HG03045 (cell line): ENCODE measurements around the gene DUSP16.
"Not testable (repeated sequence)": the region's sequence is repeated elsewhere in the genome, so short reads cannot be mapped to it uniquely, and the experiment has no call there.

ENCODE experiments used
- ATAC-seq: cut with Tn5 transposase; IDR thresholded peaks from one replicate; pipeline ENCODE4 v1.9.1; 2021; ENCODE audit warnings: mild to moderate bottlenecking, moderate library complexity; ENCODE audit not compliant: unreplicated experiment

Gene DUSP16, protein sequence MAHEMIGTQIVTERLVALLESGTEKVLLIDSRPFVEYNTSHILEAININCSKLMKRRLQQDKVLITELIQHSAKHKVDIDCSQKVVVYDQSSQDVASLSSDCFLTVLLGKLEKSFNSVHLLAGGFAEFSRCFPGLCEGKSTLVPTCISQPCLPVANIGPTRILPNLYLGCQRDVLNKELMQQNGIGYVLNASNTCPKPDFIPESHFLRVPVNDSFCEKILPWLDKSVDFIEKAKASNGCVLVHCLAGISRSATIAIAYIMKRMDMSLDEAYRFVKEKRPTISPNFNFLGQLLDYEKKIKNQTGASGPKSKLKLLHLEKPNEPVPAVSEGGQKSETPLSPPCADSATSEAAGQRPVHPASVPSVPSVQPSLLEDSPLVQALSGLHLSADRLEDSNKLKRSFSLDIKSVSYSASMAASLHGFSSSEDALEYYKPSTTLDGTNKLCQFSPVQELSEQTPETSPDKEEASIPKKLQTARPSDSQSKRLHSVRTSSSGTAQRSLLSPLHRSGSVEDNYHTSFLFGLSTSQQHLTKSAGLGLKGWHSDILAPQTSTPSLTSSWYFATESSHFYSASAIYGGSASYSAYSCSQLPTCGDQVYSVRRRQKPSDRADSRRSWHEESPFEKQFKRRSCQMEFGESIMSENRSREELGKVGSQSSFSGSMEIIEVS

DNA sequence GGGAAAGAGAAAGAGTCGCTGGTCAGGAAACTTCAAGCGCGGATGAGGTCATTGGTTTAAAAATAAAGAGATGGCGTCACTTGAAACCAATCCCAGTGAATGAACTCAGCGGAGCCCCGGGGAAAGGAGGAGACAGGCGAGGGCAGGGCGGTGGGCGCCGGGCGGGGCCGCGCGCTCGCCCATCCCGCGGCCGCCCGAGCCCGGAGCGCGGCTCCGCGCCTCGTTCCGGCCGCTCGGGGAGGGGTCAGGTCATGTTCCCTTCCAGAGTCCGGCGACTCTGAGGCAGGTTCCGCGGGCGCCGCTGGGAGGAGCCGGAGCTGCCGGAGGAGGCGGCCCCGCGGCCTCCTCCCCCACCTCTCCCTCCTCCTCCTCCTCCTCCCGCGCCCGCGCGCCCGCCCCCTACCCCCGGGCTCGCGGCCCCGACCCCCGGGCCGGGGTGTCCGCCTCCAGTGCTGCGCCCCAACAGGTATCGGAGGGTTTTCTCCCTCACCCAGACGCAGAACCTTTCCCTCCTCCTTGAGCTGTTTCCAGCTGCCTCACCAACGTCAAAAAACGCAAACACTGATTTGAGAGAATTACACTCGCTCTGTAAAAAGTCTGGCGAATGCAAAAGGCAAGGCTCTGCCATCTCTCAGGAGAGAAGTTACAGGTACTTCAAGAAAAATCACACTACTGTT lies at the start of gene DUSP16:
Gene DUSP16 (minus strand): TSS at position 279 of the 677 bp plus-strand sequence. CDS start 41,765 bp downstream, outside the sequence.
- peak; percentile 82 for ATAC-seq

DNA sequence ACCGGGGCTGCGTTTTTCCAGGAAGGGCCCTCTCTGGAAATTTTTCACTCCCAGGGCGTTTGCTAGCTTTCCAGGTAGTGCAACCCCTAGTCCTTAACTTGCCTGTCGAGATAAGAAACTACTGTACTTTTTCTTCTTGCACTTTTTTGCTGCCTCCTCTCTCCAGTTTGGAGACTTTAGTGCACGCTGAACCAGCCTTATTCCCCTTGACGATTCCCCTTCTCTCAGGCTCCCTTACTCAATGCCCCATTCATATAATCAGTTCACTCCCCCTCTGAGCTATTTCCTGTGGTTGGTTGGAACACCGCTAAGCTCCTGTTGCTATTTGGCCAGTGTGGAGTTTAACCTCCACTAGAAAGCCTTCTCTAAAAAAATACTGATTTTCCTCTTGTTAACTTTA lies 49.7 kb upstream of the DUSP16 start:
- ATAC-seq, result no peak

DNA sequence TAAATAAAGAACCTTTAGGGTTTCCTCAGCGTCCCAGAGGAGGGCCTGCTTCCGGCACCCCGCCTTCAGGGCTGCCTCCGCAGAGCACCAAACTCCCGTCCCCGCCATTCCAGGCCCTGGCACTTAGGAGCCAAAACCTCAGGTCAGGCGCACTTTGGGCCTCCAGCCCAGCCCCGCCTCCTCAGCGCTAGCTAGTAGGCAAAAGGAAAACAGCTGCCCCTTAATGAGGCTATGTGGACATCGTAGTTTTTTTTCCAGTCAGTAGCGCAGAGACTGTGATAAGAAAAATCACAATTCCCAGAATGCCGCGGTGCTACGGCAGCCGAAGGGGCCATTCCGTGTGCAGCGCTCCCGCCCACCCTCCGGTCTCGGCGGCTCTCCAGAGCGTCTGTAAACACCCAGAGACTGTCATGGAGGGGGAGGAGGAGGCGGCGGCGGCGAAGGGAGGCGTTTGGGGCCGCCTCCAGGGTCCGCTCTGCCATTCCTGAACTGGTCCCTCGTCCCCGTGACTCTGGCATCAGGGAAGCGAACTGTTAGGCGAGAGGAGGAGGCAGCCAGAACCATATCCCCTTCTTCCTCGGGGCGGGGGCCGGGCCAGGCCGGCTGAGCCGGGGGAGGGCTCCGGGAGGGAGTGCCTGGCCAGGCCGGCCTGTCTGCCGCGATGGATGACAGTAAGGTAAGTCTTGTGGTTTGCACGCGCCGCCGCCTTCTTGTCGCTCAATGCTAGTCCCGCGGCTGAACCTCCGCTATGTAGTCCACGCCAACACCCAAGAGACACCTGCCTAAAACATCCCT lies 49.0 kb upstream of the DUSP16 start, which contains the start of gene CREBL2:
Gene CREBL2 (plus strand): TSS at position 365 of the 795 bp plus-strand sequence. CDS start 297 bp downstream, at position 662.
- ATAC-seq, result peak; percentile 83

DNA sequence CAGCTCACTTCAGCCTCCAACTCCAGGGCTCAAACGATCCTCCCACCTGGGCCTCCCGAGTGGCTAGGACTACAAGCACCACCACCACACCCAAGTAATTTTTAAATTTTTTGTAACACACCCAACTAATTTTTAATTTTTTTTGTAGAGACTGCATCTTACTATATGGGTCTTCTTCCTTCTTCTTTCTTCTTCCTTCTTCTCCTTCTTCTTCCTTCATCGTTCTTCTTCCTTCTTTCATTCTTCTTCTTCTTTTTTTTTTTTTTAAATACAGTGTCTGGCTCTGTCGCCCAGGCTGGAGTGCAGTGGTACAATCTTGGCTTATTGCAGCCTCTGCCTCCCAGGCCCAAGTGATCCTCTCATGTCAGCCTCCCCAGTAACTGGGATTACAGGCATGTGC lies 48.0 kb upstream of the DUSP16 start:
- ATAC-seq, result no peak

DNA sequence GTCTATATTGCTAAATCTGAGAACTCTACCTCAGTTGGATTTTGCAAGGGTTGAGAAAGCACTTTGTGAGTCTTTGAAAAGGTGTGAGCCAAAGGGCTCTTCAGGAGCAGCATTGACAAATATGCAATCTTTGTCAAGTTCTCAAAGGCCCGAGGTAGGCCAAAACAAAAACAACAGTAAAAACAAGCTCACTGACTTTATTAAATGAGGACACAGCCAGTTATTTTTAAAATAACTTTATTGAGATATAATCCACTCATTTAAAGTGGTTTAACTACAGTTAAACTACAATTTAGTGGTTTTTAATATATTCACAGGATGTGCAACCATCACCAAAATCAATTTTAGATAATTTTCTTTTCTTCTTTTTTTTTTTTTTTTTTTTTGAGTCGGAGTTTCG lies 47.0 kb upstream of the DUSP16 start:
- ATAC-seq, result no peak

DNA sequence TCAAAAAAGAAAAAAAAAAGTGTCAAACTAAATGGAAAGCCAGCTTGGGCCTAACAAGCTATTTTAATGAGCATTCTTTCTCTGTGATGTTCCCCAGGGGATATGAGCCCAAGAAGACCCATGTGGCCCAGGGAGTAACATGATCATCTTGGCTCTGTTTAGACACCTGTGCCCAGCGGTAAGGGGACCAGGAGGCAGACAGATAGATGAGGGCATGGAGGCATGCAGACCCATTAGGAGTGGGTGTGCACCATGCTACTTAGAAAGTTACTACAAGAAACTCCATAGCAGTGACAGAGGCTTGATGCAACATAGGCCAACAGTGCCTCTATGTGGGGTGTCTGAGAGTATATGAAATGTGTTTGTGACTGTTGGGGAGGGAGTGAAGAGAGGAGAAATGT lies 45.9 kb upstream of the DUSP16 start:
- ATAC-seq, result no peak

DNA sequence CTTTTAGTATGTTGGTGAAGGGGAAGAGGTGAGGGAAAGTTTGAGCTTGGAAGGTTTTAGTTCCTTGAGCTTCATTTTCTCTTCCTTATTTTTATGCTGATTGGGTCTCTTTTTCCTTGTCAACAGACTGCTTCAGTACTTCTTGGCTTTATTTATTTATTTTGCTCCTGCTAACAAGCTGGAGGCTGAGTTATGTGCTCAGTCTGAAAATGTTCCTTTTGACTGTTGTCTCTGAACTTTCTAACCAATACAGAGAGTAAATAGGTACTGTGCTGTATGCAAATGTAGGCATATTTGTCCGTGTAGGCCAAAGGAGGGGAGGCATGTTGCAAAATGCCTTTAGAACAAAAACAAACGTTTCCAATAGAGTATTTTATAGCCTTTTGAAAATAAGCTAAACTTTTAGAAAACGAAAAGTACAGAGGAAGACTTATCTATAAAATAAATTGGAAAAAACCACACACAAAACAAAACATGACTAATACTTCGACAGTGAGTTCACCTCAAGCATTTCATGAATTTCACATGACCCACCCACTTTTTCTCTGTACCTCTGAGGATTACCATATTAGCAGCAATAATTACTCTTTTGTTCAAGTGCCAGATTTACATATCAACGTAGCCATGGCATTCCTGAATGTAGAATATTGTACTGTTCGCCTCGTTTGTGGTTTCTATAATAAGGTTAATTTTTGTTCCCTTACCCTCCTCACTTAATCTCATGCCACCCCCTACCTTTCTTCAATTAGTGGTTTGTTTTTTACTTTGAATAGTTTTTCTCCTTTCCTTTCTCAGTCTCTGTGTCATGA lies 44.3 kb upstream of the DUSP16 start:
- ATAC-seq, result peak; percentile 38

DNA sequence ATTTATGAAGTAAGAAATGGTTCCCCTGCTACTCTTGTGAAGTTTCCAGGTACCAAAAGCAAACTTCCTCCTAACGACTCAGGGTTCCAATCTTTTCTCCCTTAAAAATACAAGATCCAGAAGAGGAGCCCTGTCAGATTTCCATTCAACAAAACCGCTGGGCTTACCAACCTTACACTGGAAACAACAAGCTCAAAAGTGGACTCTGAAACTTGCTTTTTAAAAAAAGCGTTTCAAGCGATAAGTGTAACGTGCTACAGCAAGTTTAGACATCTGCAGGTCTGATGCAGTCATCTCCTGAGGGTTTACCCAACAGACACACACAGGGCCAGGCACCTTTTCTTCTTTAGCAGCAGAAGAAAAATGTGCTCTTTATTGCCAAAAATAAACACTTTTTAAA lies 42.1 kb upstream of the DUSP16 start:
- ATAC-seq, result no peak

DNA sequence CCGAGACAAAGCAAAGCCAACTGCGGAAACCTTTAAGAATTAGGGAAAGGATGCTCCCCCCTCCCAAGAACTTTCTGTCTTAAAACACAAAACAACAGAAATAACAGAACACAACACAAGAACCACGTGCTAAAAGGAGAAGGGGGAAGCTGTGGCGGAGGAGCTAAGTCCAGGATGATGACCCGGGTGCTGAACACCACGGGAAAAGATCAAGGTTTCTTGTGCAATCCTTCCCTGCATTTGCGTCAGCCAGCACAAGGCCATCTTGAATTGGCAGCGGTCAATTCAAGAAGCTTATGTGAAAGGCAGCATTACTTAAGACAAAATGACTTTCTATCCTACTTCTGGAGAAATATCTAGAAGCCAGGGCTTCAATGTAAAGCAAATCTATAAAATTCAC lies 38.0 kb upstream of the DUSP16 start:
- no peak for ATAC-seq

DNA sequence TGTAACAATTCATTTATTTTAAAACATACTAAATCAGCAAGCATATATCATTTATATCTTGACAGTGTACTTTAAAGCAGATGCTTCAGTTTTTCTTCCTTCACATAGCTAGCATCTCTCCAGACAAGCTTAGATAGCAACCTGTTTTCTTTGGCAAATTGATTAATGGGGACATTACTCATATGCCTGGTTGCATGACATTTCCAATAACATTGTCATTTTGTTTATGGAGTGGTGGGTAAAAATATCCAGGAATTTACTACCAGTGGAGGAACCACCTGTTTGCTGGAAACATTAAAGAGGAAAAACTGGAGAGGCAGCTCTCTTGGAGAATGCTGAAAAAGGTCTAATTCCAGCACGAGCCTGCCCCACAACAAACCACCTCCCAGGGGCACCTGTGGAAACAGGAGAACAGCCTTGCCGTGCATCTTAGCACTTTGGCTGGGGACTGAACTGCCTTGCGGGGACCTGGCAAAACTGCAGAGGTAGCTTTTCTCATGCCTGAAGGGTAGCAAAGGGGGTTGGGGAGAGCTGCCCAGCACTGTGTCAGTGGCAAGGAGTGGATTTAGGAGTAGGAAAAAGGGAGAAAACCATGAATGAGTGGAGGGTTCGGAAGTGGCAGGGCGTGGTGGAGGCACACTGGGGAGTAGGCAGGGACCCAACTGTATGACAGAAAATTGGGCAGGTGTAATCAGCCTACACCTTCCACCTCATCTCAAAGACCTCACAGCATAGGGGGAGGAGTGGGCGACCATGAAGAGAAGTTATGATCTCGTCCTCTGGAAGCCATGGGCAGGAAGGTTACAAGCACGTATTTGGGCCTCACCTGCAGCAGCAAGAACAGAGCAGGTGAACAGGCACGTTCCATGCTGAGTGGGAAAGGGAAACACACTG lies 37.3 kb upstream of the DUSP16 start:
- no peak for ATAC-seq

DNA sequence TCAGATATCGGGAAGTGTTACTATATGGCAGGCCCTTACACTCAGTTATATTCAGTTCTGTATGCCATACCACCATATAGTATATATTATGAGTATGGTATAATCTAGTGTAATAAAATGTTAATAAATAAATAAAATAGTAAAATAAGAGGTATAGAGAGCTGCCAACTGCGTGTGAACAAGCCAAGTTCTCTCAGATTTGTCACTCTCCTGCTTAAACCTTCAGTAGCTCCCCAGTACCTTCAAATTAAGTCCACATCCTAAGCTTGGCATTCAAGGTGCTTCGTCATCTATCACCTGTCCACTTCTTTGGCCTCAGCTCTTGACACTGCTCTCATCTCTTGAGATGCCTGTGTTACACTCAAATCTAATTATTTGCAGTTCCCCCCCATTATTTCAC lies 36.2 kb upstream of the DUSP16 start:
- ATAC-seq, result no peak

DNA sequence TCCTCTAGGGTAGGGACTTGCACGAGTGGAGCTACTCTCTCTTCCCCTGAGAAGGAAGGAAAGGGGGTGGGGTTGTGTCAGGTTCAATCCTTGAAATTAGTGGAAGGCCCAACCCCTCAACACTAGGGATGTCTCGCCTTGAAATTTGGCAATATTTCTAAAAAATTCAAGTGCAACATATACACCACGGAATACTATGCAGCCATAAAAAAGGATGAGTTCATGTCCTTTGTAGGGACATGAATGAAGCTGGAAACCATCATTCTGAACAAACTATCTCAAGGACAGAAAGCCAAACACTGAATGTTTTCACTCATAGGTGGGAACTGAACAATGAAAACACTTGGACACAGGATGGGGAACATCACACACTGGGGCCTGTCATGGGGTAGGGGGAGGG lies 33.9 kb upstream of the DUSP16 start:
- ATAC-seq, result not testable (repeated sequence)

DNA sequence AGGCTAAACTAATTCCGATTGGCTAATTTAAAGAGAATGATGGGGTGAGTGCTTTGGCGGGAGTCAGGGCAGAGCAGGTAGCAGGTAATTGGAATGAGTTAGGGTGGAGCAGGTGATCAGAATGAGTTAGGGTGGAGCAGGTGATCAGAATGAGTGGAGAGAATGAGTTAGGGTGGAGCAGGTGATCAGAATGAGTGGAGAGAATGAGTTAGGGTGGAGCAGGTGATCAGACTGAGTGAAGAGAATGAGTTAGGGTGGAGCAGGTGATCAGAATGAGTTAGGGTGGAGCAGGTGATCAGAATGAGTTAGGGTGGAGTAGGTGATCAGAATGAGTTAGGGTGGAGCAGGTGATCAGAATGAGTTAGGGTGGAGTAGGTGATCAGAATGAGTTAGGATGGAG lies 33.3 kb upstream of the DUSP16 start:
- not testable (repeated sequence) for ATAC-seq

DNA sequence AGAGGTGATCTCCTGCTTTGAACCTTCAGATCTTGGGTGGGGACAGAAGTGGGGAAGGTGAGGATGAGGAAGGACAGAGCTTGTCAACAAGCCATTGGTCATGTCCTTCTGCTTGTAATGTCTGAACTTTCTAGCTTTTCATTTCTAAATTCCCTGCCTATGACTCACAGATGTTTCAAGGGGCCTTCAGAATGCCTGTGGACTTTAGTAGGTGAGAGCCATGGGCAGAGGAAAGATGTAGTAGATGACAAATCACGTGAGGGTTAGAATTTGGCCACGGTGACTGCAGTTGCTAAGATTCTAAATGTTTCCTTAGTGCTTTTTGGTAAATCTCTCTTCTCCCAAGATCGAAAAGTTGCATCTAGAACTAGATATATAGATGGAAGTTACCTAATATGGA lies 30.3 kb upstream of the DUSP16 start:
- ATAC-seq, result no peak

DNA sequence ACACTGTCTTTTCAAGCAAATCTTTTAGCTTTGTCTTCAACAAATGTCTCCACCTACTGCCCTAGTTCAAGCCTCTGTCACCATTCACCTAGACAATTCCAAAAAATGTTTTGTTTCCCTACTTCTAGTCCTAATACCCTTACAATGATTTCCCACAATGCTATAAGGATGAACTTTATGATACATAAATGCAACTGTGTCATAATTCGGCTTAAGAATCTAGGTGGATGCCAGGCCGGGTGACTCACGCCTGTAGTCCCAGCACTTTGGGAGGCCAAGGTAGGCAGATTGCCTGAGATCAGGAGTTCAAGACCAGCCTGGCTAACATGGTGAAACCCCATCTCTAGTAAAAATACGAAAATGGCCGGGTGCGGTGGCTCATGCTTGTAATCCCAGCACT lies 28.3 kb upstream of the DUSP16 start:
- no peak for ATAC-seq

DNA sequence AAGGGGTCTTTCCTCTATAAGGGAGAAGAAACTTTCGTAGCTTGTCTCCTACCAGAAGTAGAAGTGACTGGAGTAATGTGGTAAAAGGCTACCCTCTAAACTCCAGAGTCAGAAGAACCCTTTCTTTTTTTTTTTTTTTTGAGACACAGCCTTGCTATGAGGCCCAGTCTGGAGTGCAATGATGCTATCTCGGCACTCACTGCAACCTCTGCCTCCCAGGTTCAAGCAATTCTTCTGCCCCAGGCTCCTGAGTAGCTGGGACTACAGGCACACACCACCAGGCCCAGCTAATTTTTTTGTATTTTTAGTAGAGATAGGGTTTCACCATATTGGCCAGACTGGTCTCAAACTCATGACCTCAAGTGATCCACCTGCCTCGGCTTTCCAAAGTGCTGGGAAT lies 25.8 kb upstream of the DUSP16 start:
- not testable (repeated sequence) for ATAC-seq

DNA sequence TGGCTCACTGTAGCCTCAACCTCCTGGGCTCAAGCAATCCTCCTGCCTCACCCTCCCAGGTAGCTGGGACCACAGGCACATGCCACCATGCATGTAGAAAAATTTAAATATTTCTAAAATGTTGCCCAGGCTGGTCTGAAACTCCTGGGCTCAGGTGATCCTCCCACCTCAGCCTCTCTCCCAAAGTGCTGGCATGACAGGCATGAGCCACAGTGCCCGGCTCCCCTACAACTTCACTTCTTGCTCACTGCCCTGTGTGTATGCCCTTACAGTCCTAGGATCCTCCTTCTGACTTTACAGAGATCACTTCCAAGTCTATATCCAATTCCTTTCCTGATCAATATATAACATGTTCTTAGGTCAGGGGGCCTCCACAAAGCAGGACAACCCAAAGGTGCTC lies 25.2 kb upstream of the DUSP16 start:
- ATAC-seq, result no peak

DNA sequence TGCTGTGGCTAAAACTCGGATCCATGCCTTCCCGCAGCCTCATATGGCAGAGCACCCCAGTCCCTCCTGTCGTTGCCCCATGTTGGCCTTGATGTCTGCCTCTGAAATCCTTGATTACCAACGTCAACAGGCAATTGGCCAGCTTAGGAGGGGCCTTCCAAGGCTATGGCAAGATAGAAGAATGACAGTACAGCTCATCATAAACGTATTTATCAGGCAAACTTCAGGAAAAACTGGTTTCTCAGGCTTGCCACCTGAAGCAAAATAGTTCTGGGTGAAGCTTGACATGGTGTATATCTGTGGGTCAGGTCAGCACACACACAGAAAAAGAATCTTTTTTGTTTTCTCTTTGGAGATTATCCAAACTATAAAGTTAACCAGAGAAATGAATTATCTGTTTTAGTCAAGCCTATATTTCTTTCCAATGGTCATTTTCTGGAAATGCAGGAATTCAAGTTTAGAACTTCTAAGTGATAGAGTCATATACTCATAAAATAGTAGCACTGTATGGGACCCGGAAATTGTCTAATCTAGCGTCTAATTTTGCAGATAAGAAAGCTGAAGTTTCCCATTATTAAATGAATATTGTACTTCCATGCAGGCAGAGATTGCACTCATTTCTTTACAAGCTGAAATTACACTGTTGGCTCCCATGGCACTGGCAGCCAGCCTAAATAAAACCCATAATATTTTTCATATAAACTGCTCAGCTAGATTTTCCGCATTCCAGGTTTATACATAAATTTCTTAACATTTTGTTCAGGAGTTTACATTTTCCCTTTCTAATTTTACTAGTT lies 24.4 kb upstream of the DUSP16 start:
- no peak for ATAC-seq
